IMR-90 (cell line): ENCODE results near the gene KBTBD12. TPM values are rescaled to one million over a fixed set of nuclear protein-coding genes. Genes with fewer than 3 reads are reported as not detected.

Experiments
- ATAC-seq: fragments of 200-7000 bp; cut with Tn5 transposase; 2 replicates; pipeline ENCODE4 v1.9.1; 2020; ENCODE audit warnings: low read depth, mild to moderate bottlenecking, moderate library complexity
- BruUV-seq: library from RNA; stranded (reverse); fragments of 400-500 nt; replicated peaks from 2 replicates; lab custom pipeline; 2021; lab: Mats Ljungman, UMichigan
- CTCF ChIA-PET: fragments of 300-600 bp; formaldehyde crosslinking; extraction: SDS; loops from one replicate; lab custom pipeline; 2021; ENCODE audit warnings: antibody characterized with exemption; lab: Yijun Ruan, JAX
- POLR2A ChIA-PET: fragments of 300-600 bp; sonication (Branson Sonifier 250); formaldehyde crosslinking; loops from one replicate; lab custom pipeline; 2022; ENCODE audit warnings: antibody characterized with exemption; ENCODE audit not compliant: unreplicated experiment; lab: Charles Lee
- DNase-seq: peaks from one replicate; pipeline ENCODE4 v3.0.0; 2013
- H2AFZ ChIP-seq: replicated peaks from 2 replicates; pipeline ENCODE3; 2013; ENCODE audit warnings: low read length, mild to moderate bottlenecking; ENCODE audit not compliant: poor library complexity
- H2AK5ac ChIP-seq: 2 replicates; pipeline ENCODE4 v1.6.1; 2013; ENCODE audit warnings: low read depth, low read length, inconsistent platforms
- H2AK9ac ChIP-seq: replicated peaks from 2 replicates; pipeline ENCODE3; 2013; ENCODE audit warnings: mild to moderate bottlenecking, low read depth, low read length, moderate library complexity; ENCODE audit not compliant: poor library complexity
- H2BK120ac ChIP-seq: 2 replicates; pipeline ENCODE4 v1.6.1; 2013; ENCODE audit warnings: low read depth, low read length, inconsistent platforms
- H2BK15ac ChIP-seq: 3 replicates; pipeline ENCODE4 v1.6.1; 2013; ENCODE audit warnings: low read depth, low read length, inconsistent platforms
- H2BK20ac ChIP-seq: 2 replicates; pipeline ENCODE4 v1.6.1; 2013; ENCODE audit warnings: low read depth, mild to moderate bottlenecking, inconsistent platforms, low read length, moderate library complexity
- H2BK5ac ChIP-seq: 2 replicates; pipeline ENCODE4 v1.6.1; 2013; ENCODE audit warnings: mild to moderate bottlenecking, low read depth, low read length, inconsistent platforms; ENCODE audit not compliant: poor library complexity, severe bottlenecking
- H3K14ac ChIP-seq: replicated peaks from 2 replicates; pipeline ENCODE4 v1.6.1; 2013; ENCODE audit warnings: low read depth, low read length, inconsistent platforms
- H3K18ac ChIP-seq: 2 replicates; pipeline ENCODE4 v1.6.1; 2013; ENCODE audit warnings: low read depth, low read length, control low read depth
- H3K23ac ChIP-seq: 2 replicates; pipeline ENCODE4 v1.6.1; 2013; ENCODE audit warnings: low read depth, low read length, inconsistent platforms
- H3K27ac ChIP-seq: 2 replicates; pipeline ENCODE4 v1.5.1; 2013; ENCODE audit warnings: mild to moderate bottlenecking, control low read depth, low read length; ENCODE audit not compliant: insufficient read depth
- H3K27me3 ChIP-seq: 2 replicates; pipeline ENCODE4 v1.6.1; 2013; ENCODE audit warnings: low read length; ENCODE audit not compliant: control insufficient read depth, insufficient read depth
- H3K36me3 ChIP-seq: 2 replicates; pipeline ENCODE4 v1.6.1; 2013; ENCODE audit warnings: low read length, mixed read lengths; ENCODE audit not compliant: control insufficient read depth, insufficient read depth
- H3K4ac ChIP-seq: 2 replicates; pipeline ENCODE4 v1.6.1; 2013; ENCODE audit warnings: low read depth, low read length, inconsistent platforms
- H3K4me1 ChIP-seq: 2 replicates; pipeline ENCODE4 v1.6.1; 2013; ENCODE audit warnings: low read length, mixed read lengths; ENCODE audit not compliant: control insufficient read depth, insufficient read depth
- H3K4me2 ChIP-seq: 2 replicates; pipeline ENCODE4 v1.6.1; 2013; ENCODE audit warnings: low read depth, mild to moderate bottlenecking, control low read depth, low read length, moderate library complexity
- H3K4me3 ChIP-seq: 2 replicates; pipeline ENCODE4 v1.5.1; 2013; ENCODE audit warnings: low read depth, mild to moderate bottlenecking, control low read depth, low read length, moderate library complexity; ENCODE audit not compliant: insufficient read depth
- H3K56ac ChIP-seq: 2 replicates; pipeline ENCODE4 v1.6.1; 2013; ENCODE audit warnings: low read length, inconsistent platforms; ENCODE audit not compliant: insufficient read depth; ENCODE audit errors: extremely low read depth
- H3K79me1 ChIP-seq, 2 experiments: 2 replicates each; pipeline ENCODE4 v1.6.1; 2013; ENCODE audit warnings: low read length in 2 of 2, inconsistent platforms in 1 of 2, low read depth in 1 of 2
- H3K9ac ChIP-seq: 2 replicates; pipeline ENCODE4 v1.6.1; 2013; ENCODE audit warnings: low read depth, low read length, control low read depth
- H3K9me1 ChIP-seq: 2 replicates; pipeline ENCODE4 v1.6.1; 2013; ENCODE audit warnings: low read length, inconsistent platforms; ENCODE audit not compliant: insufficient read depth
- H3K9me3 ChIP-seq: 2 replicates; pipeline ENCODE4 v1.6.1; 2013; ENCODE audit warnings: low read length; ENCODE audit not compliant: control insufficient read depth, insufficient read depth
- H4K20me1 ChIP-seq: 2 replicates; pipeline ENCODE4 v1.6.1; 2013; ENCODE audit warnings: low read length, inconsistent platforms; ENCODE audit not compliant: insufficient read depth
- H4K5ac ChIP-seq: 2 replicates; pipeline ENCODE4 v1.6.1; 2013; ENCODE audit warnings: mild to moderate bottlenecking, low read depth, low read length, control low read depth
- H4K8ac ChIP-seq, 2 experiments: 2 replicates each; pipeline ENCODE4 v1.6.1; 2013; ENCODE audit warnings: low read depth in 2 of 2, low read length in 2 of 2, control low read depth in 1 of 2, inconsistent platforms in 1 of 2
- H4K91ac ChIP-seq: 2 replicates; pipeline ENCODE4 v1.6.1; 2013; ENCODE audit warnings: low read depth, low read length, inconsistent platforms; ENCODE audit not compliant: insufficient read depth
- BHLHE40 ChIP-seq: fragments of 150-350 bp; IDR thresholded peaks from 2 replicates; pipeline ENCODE4 v1.6.1; 2016; ENCODE audit warnings: mild to moderate bottlenecking, low read depth, low read length
- CEBPB ChIP-seq: IDR thresholded peaks from 2 replicates; pipeline ENCODE4 v1.6.1; 2012; ENCODE audit warnings: low read depth, low read length, improper control_type of control experiment
- MAFK ChIP-seq: IDR thresholded peaks from 2 replicates; pipeline ENCODE4 v1.6.1; 2012; ENCODE audit warnings: low read depth, low read length, improper control_type of control experiment
- MAZ ChIP-seq: IDR thresholded peaks from 2 replicates; pipeline ENCODE4 v1.6.1; 2012; ENCODE audit warnings: low read depth, mild to moderate bottlenecking, low read length, improper control_type of control experiment, moderate library complexity, borderline replicate concordance
- MXI1 ChIP-seq: IDR thresholded peaks from 2 replicates; pipeline ENCODE4 v1.6.1; 2012; ENCODE audit warnings: low read depth, mild to moderate bottlenecking, low read length, moderate library complexity, borderline replicate concordance
- NFE2L2 ChIP-seq: fragments of 150-350 bp; IDR thresholded peaks from 2 replicates; pipeline ENCODE4 v1.6.1; 2016; ENCODE audit warnings: low read depth, mild to moderate bottlenecking, low read length
- POLR2A ChIP-seq: IDR thresholded peaks from 2 replicates; pipeline ENCODE4 v1.6.1; 2012; ENCODE audit warnings: mild to moderate bottlenecking, low read depth, low read length
- RAD21 ChIP-seq: IDR thresholded peaks from 2 replicates; pipeline ENCODE4 v1.6.1; 2012; ENCODE audit warnings: low read length, improper control_type of control experiment
- RFX5 ChIP-seq: IDR thresholded peaks from 2 replicates; pipeline ENCODE4 v1.8.0; 2012; ENCODE audit warnings: low read depth, mild to moderate bottlenecking, low read length, moderate library complexity
- SMC3 ChIP-seq: fragments of 150-350 bp; IDR thresholded peaks from 2 replicates; pipeline ENCODE4 v1.6.1; 2016; ENCODE audit warnings: low read depth, mild to moderate bottlenecking, antibody characterized with exemption, low read length, moderate library complexity
- WGBS, 2 experiments: methylation state at CpG; one replicate each; pipeline versions ENCODE4 v1.1.5 to v1.1.7; 2013; ENCODE audit warnings: missing lambda C conversion rate in 2 of 2; ENCODE audit not compliant: insufficient read length in 1 of 2; ENCODE audit errors: extremely low coverage in 2 of 2; 5-methylcytosine and 5-hydroxymethylcytosine counted together
- dilution Hi-C: fragments of 300-500 bp; cut with HindIII; formaldehyde crosslinking; loops from one replicate; pipeline ENCODE4 v1.14.3; 2018; ENCODE audit warnings: low sequenced_read_pairs; ENCODE audit not compliant: unreplicated experiment
- in situ Hi-C: fragments of 300-500 bp; cut with MboI; formaldehyde crosslinking; loops from 3 replicates; pipeline ENCODE4 v1.14.3; 2019; ENCODE audit warnings: low sequenced_read_pairs, inconsistent platforms, mixed read lengths
- intact Hi-C: fragments of 100-400 bp; cut with micrococcal nuclease; formaldehyde crosslinking; loops from 2 replicates; pipeline ENCODE4 v1.10.0; 2022
- polyA plus RNA-seq, 3 experiments: library from polyadenylated mRNA; depleted of rRNA; stranded (reverse); fragments of >200 nt; gene quantifications; 2 replicates each; pipeline ENCODE4 v1.2.3, GENCODE V29; 2012; ENCODE audit warnings: low replicate concordance in 1 of 3
- total RNA-seq: library from RNA; depleted of rRNA; stranded (reverse); fragments of >200 nt; gene quantifications from 2 replicates; pipeline ENCODE4 v1.2.3, GENCODE V29; 2012
- TF ChIP-seq, protein P1 (sequence below): conservative IDR thresholded peaks from 2 replicates; pipeline ENCODE4 v1.5.1; 2012; ENCODE audit warnings: mild to moderate bottlenecking, low read depth, low read length, improper control_type of control experiment
- TF ChIP-seq, protein P2 (sequence below): fragments of 150-350 bp; IDR thresholded peaks from 2 replicates; pipeline ENCODE4 v1.6.1; 2016; ENCODE audit warnings: low read depth, mild to moderate bottlenecking, low read length, moderate library complexity, borderline replicate concordance
- TF ChIP-seq, protein P3 (sequence below): fragments of 150-350 bp; IDR thresholded peaks from 2 replicates; pipeline ENCODE4 v1.6.1; 2017; ENCODE audit warnings: mild to moderate bottlenecking, antibody characterized with exemption, low read length, low read depth

The KBTBD12 gene
- total and polyA plus RNA-seq, 2 of the 4 experiments (the other 2 are of a cell fraction): not detected

DNA sequence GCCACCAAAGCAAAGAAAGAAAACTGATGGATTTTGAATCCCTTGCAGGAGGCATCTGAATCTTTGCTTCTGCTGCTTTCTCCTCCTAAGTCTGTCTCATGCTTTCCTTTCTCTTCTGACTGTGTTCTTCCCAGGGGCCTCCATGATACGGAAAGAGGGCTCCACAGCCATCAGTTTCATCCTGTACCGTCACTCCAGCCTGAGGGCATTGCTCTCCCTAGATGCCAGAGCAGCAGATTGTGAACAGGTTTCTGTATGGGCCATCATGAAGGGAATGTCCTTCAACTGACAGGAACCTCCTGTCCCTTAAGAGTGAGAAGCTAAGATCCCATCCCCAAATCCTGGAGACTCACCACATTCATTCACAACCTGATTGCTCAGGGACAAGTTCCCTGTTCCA is 59.2 kb downstream of the KBTBD12 start:
- no peak for ATAC-seq
- in situ Hi-C loops: no loop called here

More for the DNA sequence above, 59.2 kb downstream of the KBTBD12 start:
- Histone ChIP-seq H3K36me3 (no peaks in the 10 kb centered on the region), H3K14ac (no peak overlapping the region), H2BK5ac (no peak overlapping the region), H2BK20ac (no peak overlapping the region), H4K20me1 (no peaks in the 10 kb centered on the region), H3K27me3 (peaks cover 39% of the 10 kb centered on the region), H3K4me1 (no peaks in the 10 kb centered on the region), H3K79me1 (no peaks in the 10 kb centered on the region), H3K9me1 (no peaks in the 10 kb centered on the region), H3K9ac (no peak overlapping the region), H2AFZ (no peak overlapping the region), H4K5ac (no peak overlapping the region), H3K4ac (no peak overlapping the region), H2AK5ac (no peak overlapping the region), H3K4me2 (no peak overlapping the region), H4K8ac (no peak overlapping the region), H2BK120ac (no peak overlapping the region), H2BK15ac (no peak overlapping the region), H3K4me3 (no peak overlapping the region), H3K23ac (no peak overlapping the region), H3K18ac (no peak overlapping the region), H4K91ac (no peak overlapping the region), H2AK9ac (no peak overlapping the region), H3K27ac (no peak overlapping the region), H3K9me3 (no peaks in the 10 kb centered on the region), H3K56ac (no peak overlapping the region)
- no peak for DNase-seq
- intact Hi-C loops (no loop called here), dilution Hi-C loops (no loop called here)
- no CpG with 5 or more reads among the region's 2 CpGs for WGBS, 2 experiments
- ChIA-PET POLR2A (no interaction called here), CTCF (no interaction called here)
- no TSS peak for BruUV-seq
- TF ChIP-seq RFX5 (no peak), POLR2A (no peak), MAZ (no peak), NFE2L2 (no peak), MXI1 (no peak), SMC3 (no peak), CEBPB (no peak), BHLHE40 (no peak), RAD21 (no peak), MAFK (no peak)
- TF ChIP-seq, protein P1, sequence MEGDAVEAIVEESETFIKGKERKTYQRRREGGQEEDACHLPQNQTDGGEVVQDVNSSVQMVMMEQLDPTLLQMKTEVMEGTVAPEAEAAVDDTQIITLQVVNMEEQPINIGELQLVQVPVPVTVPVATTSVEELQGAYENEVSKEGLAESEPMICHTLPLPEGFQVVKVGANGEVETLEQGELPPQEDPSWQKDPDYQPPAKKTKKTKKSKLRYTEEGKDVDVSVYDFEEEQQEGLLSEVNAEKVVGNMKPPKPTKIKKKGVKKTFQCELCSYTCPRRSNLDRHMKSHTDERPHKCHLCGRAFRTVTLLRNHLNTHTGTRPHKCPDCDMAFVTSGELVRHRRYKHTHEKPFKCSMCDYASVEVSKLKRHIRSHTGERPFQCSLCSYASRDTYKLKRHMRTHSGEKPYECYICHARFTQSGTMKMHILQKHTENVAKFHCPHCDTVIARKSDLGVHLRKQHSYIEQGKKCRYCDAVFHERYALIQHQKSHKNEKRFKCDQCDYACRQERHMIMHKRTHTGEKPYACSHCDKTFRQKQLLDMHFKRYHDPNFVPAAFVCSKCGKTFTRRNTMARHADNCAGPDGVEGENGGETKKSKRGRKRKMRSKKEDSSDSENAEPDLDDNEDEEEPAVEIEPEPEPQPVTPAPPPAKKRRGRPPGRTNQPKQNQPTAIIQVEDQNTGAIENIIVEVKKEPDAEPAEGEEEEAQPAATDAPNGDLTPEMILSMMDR: no peak
- TF ChIP-seq, protein P2, sequence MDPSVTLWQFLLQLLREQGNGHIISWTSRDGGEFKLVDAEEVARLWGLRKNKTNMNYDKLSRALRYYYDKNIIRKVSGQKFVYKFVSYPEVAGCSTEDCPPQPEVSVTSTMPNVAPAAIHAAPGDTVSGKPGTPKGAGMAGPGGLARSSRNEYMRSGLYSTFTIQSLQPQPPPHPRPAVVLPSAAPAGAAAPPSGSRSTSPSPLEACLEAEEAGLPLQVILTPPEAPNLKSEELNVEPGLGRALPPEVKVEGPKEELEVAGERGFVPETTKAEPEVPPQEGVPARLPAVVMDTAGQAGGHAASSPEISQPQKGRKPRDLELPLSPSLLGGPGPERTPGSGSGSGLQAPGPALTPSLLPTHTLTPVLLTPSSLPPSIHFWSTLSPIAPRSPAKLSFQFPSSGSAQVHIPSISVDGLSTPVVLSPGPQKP: no peak
- TF ChIP-seq, protein P3, sequence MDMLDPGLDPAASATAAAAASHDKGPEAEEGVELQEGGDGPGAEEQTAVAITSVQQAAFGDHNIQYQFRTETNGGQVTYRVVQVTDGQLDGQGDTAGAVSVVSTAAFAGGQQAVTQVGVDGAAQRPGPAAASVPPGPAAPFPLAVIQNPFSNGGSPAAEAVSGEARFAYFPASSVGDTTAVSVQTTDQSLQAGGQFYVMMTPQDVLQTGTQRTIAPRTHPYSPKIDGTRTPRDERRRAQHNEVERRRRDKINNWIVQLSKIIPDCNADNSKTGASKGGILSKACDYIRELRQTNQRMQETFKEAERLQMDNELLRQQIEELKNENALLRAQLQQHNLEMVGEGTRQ: no peak
